HG03108 (cell line): ENCODE measurements around the gene PPP2R2B.

ENCODE experiments used
- ATAC-seq: cut with Tn5 transposase; IDR thresholded peaks from one replicate; pipeline ENCODE4 v1.9.1; 2021; ENCODE audit warnings: moderate library complexity; ENCODE audit not compliant: unreplicated experiment

PPP2R2B gene

GRCh38 chr5:146828385-146828784, 50.2 kb downstream of the PPP2R2B start:
- no peak for ATAC-seq

GRCh38 chr5:146827901-146828300, 50.7 kb downstream of the PPP2R2B start:
- ATAC-seq: no peak

- no peak for ATAC-seq
Measured at GRCh38 chr5:146825033-146825432, 53.5 kb downstream of the PPP2R2B start.

GRCh38 chr5:146821732-146822131, 56.8 kb downstream of the PPP2R2B start:
- no peak for ATAC-seq

- no peak for ATAC-seq
Measured at GRCh38 chr5:146820987-146821386, 57.6 kb downstream of the PPP2R2B start.

GRCh38 chr5:146818822-146819221, 59.7 kb downstream of the PPP2R2B start:
- ATAC-seq: no peak

GRCh38 chr5:146817973-146818372, 60.6 kb downstream of the PPP2R2B start:
- ATAC-seq: no peak

GRCh38 chr5:146816775-146817387, 61.7 kb downstream of the PPP2R2B start:
- no peak for ATAC-seq

- ATAC-seq: no peak
Measured at GRCh38 chr5:146815411-146815810, 63.1 kb downstream of the PPP2R2B start.

GRCh38 chr5:146813346-146814157, 65.0 kb downstream of the PPP2R2B start:
- ATAC-seq: no peak

GRCh38 chr5:146805081-146805480, 73.5 kb downstream of the PPP2R2B start:
- ATAC-seq: no peak

- no peak for ATAC-seq
Measured at GRCh38 chr5:146802945-146803522, 75.5 kb downstream of the PPP2R2B start.

GRCh38 chr5:146799671-146800070, 78.9 kb downstream of the PPP2R2B start:
- ATAC-seq: no peak

GRCh38 chr5:146799231-146799630, 79.3 kb downstream of the PPP2R2B start:
- ATAC-seq: no peak

- ATAC-seq: no peak
Measured at GRCh38 chr5:146797658-146798057, 80.9 kb downstream of the PPP2R2B start.

- ATAC-seq: no peak
Measured at GRCh38 chr5:146796911-146797310, 81.6 kb downstream of the PPP2R2B start.

- ATAC-seq: no peak
Measured at GRCh38 chr5:146796144-146796543, 82.4 kb downstream of the PPP2R2B start.

GRCh38 chr5:146794326-146795029, 84.1 kb downstream of the PPP2R2B start:
- ATAC-seq: no peak

GRCh38 chr5:146793709-146794108, 84.8 kb downstream of the PPP2R2B start:
- no peak for ATAC-seq

GRCh38 chr5:146791471-146791870, 87.1 kb downstream of the PPP2R2B start:
- ATAC-seq: no peak
